Skeletal muscle cell (primary cell): ENCODE results near the gene PDIA6.
"Not testable (repeated sequence)": the region's sequence is repeated elsewhere in the genome, so short reads cannot be mapped to it uniquely, and the experiment has no call there.

Experiments
- DNase-seq: peaks from one replicate; pipeline ENCODE4 v3.0.0-alpha.2; 2010; ENCODE audit warnings: low read depth
- H3K4me3 ChIP-seq: 2 replicates; pipeline ENCODE4 v1.5.1; 2011; ENCODE audit warnings: low read depth, mild to moderate bottlenecking, control low read depth, low read length, moderate library complexity

PDIA6 gene

DNA sequence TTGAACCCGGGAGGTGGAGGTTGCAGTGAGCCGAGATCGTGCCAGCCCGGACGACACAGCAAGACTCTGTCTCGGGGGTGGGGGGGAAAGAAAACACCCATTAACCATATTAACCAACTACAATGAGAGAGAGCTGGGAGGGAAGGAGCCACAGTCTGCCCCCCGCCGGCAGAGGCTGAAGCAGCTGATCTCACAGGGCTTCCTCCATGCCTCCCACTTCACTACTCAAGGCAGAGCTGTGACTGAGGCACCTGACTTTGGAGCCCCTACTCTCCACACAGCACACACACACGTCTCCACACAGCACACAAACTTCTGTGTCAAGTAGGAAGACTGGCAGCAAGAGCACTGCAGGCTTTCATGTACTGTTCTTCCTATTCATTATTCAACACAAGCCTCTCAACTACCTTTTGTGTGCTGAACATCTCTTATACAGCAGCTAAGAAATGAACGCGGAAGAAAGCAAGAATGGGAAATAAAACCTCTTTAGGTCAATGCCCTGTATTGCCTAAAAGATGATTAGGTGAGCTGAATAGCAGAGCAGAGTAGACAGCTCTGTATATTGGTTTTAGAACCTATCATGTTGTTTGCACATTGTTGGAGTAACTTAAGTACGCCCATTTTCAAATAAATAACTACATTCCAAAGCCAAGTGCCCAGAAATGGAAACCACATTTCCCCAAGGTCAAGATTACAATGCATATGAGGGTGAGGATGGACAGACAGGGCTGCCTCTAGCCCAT, 26.2 kb downstream of the PDIA6 start:
- no peak for DNase-seq
- H3K4me3 ChIP-seq: no peak overlapping the region

- no peak for DNase-seq
Measured at GRCh38 chr2:10785260-10785659, 27.3 kb downstream of the PDIA6 start.

GRCh38 chr2:10784719-10785118, 27.9 kb downstream of the PDIA6 start:
- DNase-seq: no peak
- H3K4me3 ChIP-seq: no peak overlapping the region

More at GRCh38 chr2:10785260-10785659, 27.3 kb downstream of the PDIA6 start:
- H3K4me3 ChIP-seq: no peak overlapping the region

DNA sequence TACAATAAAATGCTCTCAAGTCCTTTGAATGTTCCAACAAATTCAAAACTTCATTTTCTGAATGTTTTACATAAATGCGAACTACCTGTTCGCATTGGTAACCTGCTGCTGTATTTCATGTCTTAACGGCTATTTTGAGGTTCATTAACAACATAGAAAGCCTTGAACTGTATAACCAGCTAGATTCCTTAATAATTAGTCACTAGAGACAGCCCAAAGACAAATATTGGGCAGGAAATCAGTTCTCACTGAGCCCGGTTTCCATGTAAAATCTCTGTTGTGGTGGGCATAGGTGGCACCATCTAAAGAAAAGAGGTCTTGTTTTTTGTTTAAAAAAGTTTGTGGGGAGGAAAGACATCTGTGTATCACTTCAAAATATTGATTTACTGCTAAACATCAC, 29.2 kb downstream of the PDIA6 start:
- H3K4me3 ChIP-seq: no peak overlapping the region
- no peak for DNase-seq

DNA sequence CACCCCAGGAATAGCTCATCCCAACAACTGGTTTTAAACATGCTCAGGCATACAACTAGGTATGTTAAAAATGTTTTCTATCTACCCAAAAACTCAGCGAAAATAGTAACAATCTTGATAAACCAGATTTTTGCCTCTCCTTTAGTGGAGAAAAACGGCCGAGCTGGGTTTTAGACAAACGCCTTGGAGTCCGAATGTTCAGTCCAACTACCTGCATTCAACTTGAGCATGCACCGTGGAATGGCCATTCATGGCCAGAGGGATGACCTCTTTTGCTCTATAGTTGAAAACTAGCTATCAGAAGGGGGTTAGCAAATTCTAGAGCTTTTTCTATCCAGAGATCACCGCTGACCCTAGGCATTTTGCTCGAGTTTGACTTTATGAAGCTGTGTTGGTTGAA, 30.8 kb downstream of the PDIA6 start:
- no peak overlapping the region for H3K4me3 ChIP-seq

GRCh38 chr2:10780821-10781220, 31.8 kb downstream of the PDIA6 start:
- H3K4me3 ChIP-seq, DNase-seq: not testable (repeated sequence)

More for the DNA sequence above, 30.8 kb downstream of the PDIA6 start:
- no peak for DNase-seq

GRCh38 chr2:10780491-10780820, 32.1 kb downstream of the PDIA6 start:
- no peak for DNase-seq
- H3K4me3 ChIP-seq: no peak overlapping the region

- no peak overlapping the region for H3K4me3 ChIP-seq
- no peak for DNase-seq
Measured at GRCh38 chr2:10779776-10780490, 32.7 kb downstream of the PDIA6 start.

GRCh38 chr2:10778724-10779115, 33.9 kb downstream of the PDIA6 start:
- DNase-seq: no peak
- no peak overlapping the region for H3K4me3 ChIP-seq

- no peak for DNase-seq
- H3K4me3 ChIP-seq: no peak overlapping the region
Measured at GRCh38 chr2:10777842-10778723, 34.5 kb downstream of the PDIA6 start.

DNA sequence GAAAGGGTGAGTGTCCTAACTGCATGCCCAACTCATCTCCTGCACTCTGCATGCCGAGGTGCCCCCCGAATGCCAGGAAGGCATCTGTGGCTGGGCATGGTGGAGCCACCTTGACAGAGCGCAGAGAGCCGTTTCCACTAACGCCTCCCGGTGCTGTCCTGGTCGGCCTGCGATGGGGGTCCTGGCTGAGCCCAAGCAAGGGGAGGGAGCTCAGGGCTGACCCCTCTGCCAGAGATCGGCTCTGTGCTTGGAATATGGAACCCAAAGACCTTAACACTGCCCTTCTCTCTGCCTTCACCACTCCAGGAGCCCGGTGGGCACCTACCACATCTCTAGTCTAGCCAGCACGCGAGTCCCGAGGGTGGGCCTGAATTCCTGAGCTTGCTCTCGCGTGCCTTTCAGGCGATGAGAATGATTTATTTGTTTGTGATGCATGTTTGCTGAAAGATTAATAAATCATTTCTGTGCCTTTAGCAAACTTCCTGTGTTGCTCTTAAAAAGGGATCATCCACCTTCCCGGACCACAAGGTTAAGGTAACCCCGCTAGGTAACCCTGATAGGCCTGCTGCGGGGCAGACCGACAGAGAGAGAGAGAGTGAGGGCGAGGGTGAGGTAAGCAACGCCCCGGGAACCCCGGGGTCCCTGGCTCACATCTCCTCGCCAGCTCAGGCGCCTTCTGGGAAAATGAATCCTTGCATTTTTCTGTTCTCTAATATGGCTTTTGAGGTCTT, 35.3 kb downstream of the PDIA6 start:
- no peak for DNase-seq
- no peak overlapping the region for H3K4me3 ChIP-seq

DNA sequence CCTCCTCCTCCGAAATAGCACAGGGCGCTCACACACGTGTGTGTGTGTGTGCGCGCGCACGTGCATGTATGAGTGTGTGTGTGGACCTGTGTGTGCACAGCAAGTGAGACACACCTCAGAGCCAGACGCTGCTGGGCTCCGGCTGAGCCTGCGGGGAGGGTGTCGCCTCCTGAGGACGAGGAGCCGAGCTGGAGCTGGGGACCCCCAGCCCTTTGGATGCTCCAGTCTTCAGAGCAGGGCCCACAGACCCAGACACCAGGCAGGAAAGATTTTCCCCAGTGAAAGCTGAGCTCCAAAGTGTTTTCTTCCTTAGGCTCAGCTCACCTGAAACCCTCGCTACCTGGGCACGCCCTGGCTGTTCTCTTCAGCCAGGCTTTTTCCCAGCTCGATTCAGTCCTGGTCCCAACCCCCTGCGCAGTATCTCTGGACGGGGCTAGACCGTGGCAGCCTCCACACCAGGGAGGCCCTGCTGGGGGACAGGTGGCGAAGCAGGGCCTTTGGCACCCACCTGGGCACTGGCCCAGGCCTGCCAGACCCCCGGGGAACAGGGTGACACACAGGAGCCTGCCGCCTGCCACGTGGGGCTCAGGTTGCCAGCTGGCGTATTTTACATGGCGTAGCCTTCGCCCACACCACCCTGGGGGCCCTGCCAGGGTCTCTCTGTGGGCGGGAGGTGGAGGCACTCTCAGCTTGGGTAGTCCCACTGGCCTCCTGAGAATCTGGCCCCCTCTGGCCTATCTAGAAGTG, 36.2 kb downstream of the PDIA6 start:
- no peak overlapping the region for H3K4me3 ChIP-seq
- DNase-seq: no peak

DNA sequence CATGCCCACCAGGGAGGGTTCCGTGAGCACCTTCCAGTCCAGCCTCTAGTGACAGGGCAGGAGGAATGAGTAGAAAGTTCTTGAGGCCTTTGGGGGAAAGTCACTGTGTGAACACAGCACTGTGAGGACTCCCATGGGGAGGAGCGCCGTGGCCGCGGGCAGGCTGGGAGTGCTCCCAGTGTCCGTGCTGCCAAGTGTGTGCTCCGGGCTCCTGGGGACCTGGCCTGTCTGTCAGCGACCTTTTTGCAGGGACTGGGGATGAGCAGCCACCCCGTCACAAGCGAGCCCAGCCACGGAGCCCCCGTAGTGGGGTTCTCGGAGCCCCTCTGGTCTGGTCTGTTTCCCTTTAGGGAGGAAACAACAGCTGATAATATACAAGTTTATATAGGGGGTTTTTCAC, 36.8 kb downstream of the PDIA6 start:
- H3K4me3 ChIP-seq: no peak overlapping the region
- no peak for DNase-seq

GRCh38 chr2:10775021-10775780, 37.4 kb downstream of the PDIA6 start:
- no peak overlapping the region for H3K4me3 ChIP-seq

DNA sequence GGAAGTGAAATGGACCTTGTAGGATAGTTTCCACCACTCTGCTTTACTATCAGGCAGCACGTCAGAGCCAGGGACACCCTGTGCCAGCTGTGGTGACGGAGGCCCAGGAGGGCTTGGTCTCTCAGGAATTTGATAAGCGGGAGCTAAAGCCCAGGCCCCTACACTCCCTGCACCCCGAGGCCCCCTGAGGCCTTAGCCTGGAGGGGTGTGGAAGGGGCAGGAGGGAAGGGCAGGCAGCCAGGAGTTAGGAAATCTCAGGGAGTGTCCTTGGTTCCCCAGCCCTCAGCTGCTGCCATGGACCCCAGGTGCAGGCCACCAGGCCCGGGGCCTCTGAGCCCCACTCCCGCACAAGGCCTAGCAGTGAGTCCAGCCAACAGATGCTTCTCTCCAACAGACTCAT, 38.2 kb downstream of the PDIA6 start:
- peak; percentile 4 for DNase-seq
- H3K4me3 ChIP-seq: no peak overlapping the region

More at GRCh38 chr2:10775021-10775780, 37.4 kb downstream of the PDIA6 start:
- no peak for DNase-seq

GRCh38 chr2:10773821-10774341, 38.7 kb downstream of the PDIA6 start:
- no peak overlapping the region for H3K4me3 ChIP-seq
- DNase-seq: no peak

GRCh38 chr2:10772868-10773215, 39.7 kb downstream of the PDIA6 start:
- no peak for DNase-seq
- H3K4me3 ChIP-seq: no peak overlapping the region

GRCh38 chr2:10772201-10772867, 40.3 kb downstream of the PDIA6 start:
- no peak overlapping the region for H3K4me3 ChIP-seq
- no peak for DNase-seq
